HG02884 (cell line): ENCODE results near the gene TTC21A.

Experiments used
- ATAC-seq: cut with Tn5 transposase; IDR thresholded peaks from one replicate; pipeline ENCODE4 v1.9.1; 2021; ENCODE audit warnings: mild to moderate bottlenecking, moderate library complexity; ENCODE audit not compliant: unreplicated experiment

Gene TTC21A

GRCh38 chr3:39176025-39176714 lies 68.7 kb downstream of the TTC21A start:
- no peak for ATAC-seq

DNA sequence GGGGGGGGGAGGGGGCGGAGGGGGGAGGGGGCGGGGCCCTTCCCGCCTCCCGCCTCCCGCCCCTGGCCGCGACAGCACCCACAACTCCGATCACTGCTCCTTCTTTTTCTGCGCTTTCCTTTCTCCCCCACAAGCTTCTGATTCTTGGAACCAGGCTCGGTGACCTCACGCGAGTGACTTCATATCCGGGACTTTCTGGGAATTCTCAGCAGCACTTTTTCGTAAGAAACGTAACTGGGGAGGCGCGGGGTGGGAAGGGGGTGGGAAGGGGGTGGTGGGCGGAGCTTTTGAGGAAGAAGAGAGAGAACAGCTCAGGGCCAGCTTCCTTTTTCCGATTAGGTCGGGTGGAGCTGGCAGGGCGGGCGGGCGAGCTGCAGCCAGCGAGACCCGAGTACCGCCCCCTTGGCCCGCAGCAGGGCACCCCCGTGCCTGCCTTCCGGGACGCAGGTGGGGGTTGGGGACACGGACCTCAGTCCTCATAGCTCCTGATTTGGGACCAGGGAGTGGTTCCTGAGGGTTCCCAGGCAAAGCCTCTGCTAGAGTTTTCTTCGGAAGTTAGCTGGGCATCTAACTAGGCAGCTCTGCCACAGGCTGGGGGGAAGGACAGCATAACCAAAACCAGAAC lies 70.3 kb downstream of the TTC21A start:
- ATAC-seq: no peak

DNA sequence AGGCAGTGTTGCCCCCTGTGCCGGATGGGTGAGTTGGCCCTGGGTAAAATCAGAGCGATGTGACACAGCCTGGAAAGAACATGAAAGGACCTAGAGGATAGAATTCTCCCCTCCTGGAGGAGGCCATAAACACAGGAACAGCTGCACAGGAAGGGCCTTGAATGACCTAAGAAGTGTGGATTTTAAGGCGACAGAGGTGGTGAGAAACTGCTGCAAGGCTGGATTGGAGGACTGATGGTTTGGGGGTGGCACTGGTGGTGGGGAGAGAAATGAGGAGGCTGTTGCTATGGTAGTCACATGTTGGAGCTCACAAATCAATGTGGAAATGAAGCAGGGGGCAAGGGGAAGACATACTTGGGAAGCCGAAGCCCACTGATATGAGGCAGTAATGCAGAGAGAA lies 71.1 kb downstream of the TTC21A start:
- no peak for ATAC-seq

DNA sequence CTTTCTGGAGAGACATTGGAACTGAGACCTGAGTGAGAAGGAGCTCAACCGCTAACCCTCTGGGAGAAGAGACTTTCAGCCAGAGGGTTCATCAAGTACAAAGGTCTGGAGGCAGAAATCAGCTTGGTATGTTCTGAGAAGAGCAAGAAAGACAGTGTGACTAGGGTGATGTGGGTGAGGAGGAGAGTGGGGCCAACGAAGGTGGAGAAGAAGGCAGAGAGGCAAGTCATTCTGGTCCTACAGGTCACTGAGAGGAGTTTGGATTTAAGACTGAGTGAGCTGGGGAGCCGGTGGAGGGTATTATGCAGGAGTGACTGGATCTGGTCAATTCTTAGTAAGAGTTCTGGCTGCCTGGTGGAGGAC lies 72.7 kb downstream of the TTC21A start:
- no peak for ATAC-seq

DNA sequence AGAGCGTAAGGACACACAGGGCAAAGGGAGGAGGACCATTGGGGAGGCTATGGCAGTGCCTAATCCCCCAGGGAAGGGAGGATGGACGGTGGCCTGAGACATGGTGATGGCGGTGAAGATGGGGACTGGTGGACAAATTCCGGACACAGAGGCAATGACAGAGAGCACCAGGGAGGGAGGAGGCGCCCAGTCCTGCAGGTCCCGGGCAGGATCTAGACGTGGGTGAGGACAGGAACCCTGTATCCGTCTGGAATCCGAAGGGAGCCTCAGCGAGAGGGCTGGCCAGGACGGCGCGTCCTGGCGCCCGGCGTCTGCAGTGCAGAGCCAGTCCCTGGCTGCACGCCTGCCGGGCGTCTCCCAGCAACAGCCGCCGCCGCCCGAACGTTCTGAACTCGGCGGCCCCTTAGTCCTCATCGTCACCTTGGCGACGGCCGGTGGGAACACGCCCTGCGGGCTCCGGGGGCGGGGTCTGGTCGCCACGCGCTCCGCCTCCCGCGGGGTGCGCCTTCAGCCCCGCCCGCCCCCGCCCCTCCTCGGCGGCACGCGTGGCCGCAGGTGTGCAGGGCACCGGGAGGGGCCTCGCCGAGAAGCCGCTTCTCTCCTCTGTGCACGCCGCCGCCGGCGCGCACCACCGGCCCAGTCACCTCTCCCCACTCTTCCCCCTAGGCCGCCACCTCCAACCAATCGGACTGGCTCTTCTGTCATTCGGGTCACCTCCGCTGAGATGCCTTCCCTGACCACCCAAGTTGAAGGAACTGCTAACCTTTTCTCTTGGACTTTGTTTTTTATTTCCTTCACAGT lies 73.3 kb downstream of the TTC21A start:
- peak; percentile 90 for ATAC-seq

DNA sequence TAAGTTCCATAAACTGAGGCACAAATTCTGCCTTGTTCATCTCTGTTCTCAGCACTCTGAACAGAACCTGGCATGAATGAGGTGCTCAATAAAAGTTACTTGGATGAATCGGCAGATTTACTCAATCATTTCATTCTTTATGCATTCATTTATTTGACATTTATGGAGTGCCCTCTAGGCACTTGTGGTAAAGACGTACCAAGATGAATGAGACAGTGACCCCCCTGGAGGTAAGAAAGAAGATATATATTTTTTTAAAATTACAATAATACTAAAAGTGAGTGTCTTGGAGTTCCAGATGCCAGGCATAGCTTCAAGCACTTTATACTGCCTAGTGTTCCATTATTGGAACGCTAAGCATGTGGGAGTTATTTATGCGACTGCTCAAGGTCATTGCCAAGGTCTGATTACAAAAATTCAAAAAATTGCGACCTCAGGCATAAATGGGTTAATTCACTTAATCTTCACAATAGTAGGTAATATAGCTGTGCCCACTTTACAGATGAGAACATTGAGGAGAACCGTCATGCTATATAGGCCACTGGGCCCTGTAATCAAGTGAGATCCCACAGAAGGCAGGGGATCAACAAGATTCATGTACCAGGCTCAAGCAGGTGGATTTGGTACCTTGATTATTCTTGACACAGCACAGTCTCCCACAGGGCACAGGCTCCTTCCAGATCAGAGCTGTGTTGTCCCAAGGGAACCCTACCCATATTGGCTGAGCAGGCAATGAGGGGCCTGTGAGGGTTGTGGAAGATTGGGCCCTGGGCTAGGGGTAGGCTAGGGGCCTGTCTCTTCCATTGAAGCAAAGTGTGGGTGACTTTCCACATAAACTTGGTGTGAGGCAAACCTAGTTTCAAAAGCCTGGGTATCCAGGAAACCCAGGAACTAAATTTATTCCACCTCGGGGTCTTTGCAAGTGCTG lies 74.2 kb downstream of the TTC21A start:
- no peak for ATAC-seq

- no peak for ATAC-seq
Observed at GRCh38 chr3:39183211-39184080, 76.0 kb downstream of the TTC21A start.

DNA sequence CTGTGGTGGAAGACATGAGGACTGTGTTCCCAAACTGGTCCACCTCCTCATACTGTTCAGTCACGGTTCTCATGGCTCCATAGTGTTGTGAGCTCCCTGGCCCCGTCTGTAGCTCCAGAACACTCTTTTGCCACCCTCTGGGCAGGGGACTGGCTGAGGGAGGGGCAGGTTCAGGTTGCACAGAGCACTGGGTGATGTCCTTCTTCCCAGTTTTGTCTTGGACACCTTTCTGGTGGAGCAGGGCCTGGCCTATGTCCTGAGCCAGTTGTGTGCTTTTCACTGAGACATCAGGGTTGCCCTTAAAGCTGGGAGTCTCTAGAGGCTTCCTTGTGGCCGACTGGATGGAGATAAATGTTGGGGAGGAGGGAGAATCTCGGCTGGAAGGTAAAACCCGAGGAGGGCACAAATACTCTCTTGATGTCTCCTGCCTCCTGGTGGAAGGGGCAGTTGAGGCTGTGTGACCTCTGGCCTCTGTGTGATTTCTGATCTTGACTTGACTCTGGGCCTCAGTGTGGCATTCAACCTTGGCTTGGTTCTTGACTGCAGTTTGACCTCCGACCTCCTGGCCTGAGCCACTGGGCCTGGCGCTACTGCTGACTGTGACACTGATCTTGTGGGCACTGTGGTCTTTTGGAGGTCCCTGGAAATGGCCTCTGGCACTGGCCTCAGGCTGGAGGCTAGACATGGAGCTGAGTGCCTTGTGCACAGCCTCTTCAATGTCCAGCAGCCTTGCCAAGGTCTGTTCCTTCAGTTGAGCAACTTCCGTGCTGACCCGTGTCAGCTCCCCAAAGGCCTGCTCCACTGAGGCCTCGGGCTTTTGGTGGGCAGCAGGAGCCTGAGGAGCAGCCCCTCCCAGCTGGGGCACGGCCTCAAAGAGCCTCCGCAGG lies 76.8 kb downstream of the TTC21A start:
- ATAC-seq: no peak

GRCh38 chr3:39184968-39185285 lies 77.4 kb downstream of the TTC21A start:
- ATAC-seq: no peak

DNA sequence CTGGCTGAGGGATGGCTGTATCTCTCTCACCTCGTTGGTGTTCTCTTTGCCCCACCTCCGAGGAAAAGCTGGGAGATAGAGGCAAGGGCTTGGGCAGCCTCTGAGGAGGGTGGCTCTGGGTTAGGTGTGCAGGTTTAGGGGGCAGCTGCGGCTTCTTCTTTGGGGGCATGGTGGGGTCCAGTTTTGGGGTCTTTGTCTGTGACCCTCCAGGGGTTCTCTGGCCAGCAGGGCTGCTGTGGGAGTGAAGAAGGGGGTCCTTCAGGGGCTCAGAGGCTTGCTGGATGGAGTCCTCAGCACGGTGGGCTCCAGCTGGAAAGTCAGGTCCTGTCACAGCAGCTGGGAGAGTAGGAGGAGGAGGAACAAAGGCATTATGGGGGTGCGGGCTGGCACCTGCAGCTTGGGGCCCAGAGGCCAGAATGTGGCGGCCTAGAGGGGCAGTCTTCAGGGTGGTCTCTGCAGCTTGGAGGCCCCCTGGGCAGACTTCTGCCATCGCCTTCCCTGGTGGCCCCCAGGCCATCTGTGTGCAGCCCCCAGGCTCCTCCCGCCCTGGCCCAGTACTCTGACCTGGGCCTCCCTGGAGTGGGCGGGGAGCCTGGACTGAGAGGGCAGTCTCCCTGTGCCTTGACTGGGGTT lies 78.0 kb downstream of the TTC21A start:
- ATAC-seq: no peak

DNA sequence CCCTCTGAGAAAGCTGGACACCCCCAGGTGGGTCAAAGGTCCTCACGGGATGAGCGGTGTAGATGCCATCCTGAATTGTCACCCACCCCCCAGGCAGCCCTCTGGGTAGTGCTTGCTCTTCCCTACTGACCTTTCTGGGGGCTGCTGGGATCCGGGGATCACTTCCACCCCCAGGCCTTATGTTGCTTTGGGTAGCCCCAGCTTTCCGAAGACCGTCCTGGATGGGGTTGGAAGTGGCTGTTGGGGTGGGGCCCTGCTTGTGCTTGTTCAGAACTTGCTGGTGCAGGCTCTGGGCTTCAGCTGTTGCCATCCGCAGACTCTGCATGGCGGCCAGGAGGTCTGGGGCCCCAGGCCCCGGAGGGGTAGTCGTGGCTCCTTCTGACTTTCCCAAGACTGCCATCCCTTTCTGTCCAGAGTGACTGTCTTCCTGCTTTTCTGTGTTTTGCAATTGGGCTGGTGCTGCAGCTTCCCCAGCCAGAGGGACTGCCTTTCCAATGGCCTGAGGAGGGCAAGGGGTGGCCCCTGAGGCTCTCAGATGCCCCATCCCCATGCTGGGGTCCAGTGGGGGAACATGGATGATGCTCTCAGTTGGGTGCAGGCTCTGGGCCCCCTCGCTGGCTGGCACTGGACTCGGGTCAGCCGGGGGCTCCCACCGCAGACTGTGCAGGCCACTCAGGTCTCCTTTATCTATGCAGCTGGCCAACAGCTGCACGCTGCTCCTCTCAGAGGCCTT lies 78.6 kb downstream of the TTC21A start:
- no peak for ATAC-seq

- ATAC-seq: no peak
Observed at GRCh38 chr3:39186692-39187151, 79.2 kb downstream of the TTC21A start.

- no peak for ATAC-seq
Observed at GRCh38 chr3:39187372-39188155, 80.1 kb downstream of the TTC21A start.
